GM19025 (cell line): ENCODE data around the gene UXT.

Experiments
- ATAC-seq: cut with Tn5 transposase; IDR thresholded peaks from one replicate; pipeline ENCODE4 v1.9.1; 2021; ENCODE audit warnings: mild to moderate bottlenecking, low read depth, moderate library complexity; ENCODE audit not compliant: unreplicated experiment

UXT gene

DNA sequence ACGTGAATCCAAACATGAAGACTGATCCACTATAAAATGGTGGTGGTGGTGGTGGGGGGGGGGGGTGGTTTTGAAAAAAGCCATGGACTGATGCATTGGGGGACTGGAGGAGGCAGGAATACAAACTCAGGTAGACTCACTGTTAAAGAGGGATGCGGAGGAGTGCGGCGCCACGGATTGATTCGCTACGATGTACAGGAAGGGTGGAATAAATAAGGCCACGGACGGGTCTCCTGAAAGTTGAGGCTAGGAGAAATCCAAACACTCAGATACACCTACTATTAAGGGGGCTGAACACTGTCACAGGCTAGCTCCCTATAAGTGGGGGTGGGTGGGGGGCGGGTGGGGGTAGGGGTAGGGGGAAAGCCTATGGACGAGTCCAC, 9.2 kb downstream of the UXT start:
- no peak for ATAC-seq

- ATAC-seq: no peak
These were observed 9.7 kb downstream of the UXT start for GRCh38 chrX:47649271-47649670.

DNA sequence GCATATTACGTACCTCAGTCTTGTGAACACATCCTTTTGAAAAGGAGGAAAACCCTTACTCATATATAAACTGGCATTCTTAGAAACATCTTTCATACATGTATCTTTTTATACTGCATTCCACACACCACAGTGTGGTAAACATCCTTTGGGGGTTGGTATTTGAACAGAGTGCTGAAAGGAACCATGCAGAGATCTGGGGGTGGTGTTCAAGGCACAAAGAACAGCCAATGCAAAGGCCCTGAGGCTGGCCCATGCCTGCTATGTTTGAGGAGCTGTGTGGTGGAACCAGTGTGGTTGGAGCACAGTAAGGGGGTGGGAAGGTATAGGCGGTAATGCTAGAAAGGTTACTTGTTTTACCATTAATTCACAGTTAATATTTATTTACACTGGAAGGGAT, 10.6 kb downstream of the UXT start:
- ATAC-seq: no peak

GRCh38 chrX:47646636-47647035, 12.3 kb downstream of the UXT start:
- ATAC-seq: no peak

- ATAC-seq: no peak
These were observed 13.4 kb downstream of the UXT start for GRCh38 chrX:47645530-47645929.

GRCh38 chrX:47644557-47645091, 14.4 kb downstream of the UXT start:
- no peak for ATAC-seq

DNA sequence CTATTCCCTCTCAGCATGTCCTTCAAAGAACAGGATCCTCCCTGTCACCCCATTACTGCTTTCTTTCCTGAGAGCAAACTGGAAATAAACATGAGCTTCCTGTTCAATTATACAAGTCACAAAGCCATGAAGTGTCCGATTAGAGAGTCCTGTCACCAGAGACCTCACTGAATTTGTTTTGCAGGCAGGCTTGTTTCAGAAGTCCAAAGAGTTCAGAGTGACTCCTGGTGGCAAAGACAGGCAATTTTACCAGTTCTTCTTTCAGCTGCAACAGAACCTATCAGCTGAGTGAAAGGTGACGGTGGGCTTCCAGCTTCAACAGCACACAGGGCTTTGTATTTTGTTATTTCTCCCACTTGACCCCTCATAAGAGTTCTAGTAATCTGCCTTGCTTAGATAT, 15.1 kb downstream of the UXT start:
- ATAC-seq: no peak

DNA sequence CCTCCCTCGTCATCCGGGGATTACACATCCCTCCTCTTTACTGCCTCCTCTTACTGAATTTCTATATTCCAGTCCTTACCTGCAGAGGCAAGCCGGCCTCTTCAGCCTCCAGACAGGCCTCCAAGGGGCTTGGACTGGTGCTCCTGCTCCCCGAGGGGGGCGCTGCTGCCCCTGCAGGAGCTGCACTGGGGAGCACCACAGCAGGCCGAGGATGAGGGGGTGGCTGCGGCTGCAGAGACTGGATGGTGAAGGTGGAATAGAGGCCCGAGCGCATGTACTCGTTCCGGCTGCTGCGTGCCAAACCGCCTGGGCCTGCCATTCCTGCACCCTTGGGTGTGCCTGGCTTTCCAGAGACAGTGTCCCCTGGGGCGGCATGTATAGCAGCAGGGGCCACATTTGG, 20.2 kb downstream of the UXT start:
- ATAC-seq: no peak

GRCh38 chrX:47637546-47638195, 21.3 kb downstream of the UXT start:
- no peak for ATAC-seq

- ATAC-seq: no peak
These were observed 24.0 kb downstream of the UXT start for GRCh38 chrX:47634871-47635575.

- no peak for ATAC-seq
These were observed 25.0 kb downstream of the UXT start for GRCh38 chrX:47633689-47634590.

DNA sequence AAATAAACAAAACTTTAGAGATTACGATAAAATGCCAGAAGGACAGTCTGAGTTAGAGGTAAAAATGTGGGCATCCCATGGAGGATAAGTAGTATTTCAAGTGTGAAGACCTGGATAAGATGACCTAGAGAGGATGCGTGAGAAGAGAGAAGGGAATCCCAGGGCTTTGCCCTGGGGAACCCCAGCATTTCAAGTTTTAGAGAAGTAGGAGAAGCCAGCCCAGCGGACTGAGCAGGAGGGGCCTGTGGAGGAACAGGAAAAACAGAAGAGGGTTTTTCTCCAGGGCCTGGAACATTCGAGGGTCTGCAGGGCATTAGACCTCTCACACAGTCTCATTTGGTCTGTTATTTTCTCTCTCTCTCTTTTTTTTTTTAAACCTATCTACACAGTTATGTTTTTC, 26.3 kb downstream of the UXT start:
- ATAC-seq: no peak

- ATAC-seq: no peak
These were observed 27.3 kb downstream of the UXT start for GRCh38 chrX:47631676-47632075.

DNA sequence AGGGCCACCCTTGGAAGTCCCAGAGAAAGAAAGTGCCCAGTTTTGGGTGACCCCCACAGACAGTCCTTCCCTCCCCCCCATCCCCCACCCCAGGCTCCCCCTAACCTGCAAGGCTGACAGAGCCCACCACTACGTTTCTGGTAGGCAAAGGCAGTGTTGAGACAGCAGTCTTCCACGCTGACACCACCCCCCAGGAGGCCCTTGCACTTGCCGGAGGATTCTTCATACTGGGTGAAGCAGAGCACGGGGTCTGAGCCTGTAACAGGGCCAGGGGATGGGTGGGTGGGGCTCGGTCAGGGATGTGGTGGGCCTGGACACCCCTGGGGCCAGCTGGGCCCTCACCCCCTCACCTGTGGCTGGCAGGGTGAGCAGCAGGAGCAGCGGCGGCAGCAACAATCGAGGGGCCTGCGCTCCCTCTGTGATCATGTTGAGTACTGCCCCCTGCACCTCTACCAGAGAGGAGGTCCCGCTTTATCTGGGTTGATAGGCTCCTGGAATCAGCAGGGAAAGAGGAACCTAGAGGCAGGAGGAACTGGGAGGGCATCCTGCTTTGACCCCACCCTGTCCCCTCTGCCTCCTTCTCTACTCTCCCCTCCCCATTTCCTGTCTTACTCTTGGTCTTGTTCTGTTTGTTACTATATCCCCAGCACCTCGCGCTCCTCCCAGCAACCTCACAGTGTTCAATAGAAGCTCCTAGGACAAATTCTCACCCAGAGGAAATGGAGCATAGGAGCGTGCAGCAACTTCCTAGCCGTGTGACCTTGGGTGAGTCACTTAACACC, 29.4 kb downstream of the UXT start, which contains the start of gene CFP:
CFP (minus strand) TSS at position 512 of the 782 bp plus-strand sequence; CDS start at position 426, 86 bp downstream.
- ATAC-seq: no peak

- peak; percentile 39 for ATAC-seq
These were observed 30.0 kb downstream of the UXT start for GRCh38 chrX:47628982-47629381.

DNA sequence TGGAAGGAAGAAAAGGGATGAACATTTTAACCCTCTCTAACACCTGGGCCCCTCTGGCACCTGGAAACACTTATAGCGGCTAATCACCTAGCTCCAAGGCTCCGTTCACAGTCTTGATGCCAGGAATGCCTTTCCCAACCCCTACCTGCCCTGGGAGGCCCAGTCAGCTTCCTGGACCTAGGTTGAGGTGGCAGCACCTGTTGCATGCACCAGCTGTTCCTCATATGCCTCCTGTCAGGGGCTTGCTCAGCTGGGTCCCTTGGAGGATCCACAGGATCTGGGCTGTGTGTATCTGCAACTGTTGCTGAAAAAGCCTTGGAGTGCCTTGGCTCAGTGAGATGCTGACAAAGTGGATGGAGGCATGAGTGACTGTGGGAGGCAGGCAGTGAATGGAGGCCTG, 33.6 kb downstream of the UXT start:
- ATAC-seq: no peak

DNA sequence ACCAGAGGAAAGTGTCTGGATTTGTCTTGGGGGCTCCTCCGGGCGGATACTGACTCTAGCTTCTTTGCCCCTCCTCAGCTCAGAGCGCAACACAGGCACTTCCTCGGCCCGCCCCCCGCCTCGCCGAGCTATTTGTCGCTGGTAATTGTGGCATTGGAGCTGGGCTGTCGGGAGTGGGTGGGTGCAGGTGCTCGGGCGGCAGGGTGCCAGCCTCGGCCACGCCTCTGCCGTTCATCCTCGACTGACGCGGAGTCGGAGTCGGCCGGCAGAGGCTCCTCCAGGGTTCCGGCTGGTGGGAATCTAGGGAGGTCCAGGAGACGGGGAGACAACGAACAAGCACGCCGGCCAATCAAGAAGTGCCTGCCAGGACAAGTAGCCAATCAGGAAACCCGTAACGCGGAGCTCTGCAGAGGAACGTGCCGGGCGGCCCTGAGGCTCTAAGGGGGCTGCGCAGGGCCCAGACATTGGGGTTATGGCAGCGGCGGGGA, 35.4 kb downstream of the UXT start:
- no peak for ATAC-seq

DNA sequence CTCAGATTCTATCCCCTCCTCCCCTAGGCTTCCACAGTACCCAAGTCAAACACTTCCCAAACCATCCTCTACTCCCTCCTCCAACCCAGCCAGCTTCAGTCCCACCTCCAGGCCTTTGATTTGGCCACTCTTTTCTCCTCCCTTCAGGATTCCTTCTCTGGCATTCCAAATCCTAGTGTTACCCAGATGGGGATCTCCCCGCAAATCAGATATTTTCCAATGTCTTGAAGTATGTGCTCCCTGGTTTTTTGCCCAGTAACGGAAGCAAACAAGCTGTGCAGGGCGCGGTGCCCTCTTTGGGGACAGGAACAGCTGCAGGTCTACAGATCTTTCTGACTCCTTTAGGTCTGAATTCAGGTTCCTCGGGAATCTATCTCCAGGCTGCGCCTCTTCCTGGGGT, 37.1 kb downstream of the UXT start:
- no peak for ATAC-seq

DNA sequence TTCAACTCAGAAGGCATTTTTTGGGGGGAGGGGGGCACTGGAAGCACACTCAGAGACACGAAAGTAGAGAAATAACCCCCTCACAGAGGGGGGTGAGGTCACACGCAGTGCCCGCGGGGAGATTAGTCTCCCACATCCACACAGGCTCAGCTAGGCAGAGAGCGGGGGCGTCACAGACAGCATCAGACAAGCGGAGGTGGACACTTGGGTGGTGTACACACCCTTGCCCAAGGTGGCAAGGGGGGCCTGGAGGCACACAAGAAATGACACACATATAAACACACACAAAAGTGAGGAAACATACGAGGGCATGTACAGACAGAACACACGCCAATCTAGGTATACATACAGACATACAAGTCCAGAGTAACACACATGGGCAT, 38.7 kb downstream of the UXT start:
- no peak for ATAC-seq
